Activated effector memory CD4-positive, alpha-beta T cell treated with anti-CD3 and anti-CD28 coated beads, Interleukin-2, amount 50 U/mL, for 16 hours (primary cell): ENCODE data around the gene HNRNPC.
A peak's percentile ranks its signal among the peaks of the same experiment; 100 is the strongest.
"Not testable (repeated sequence)": the region's sequence is repeated elsewhere in the genome, so short reads cannot be mapped to it uniquely, and the experiment has no call there.

Experiments used
- DNase-seq: peaks from one replicate; pipeline ENCODE4 v3.0.0-alpha.2; 2020

HNRNPC gene

GRCh38 chr14:21241218-21241819 is 27.9 kb downstream of the HNRNPC start:
- DNase-seq: no peak

- DNase-seq: no peak
Measured at GRCh38 chr14:21240417-21240816, 28.8 kb downstream of the HNRNPC start.

GRCh38 chr14:21238823-21239518 is 30.3 kb downstream of the HNRNPC start:
- no peak for DNase-seq

- no peak for DNase-seq
Measured at GRCh38 chr14:21236948-21237797, 32.1 kb downstream of the HNRNPC start.

GRCh38 chr14:21234112-21234511 is 35.1 kb downstream of the HNRNPC start:
- no peak for DNase-seq

GRCh38 chr14:21233457-21234076 is 35.7 kb downstream of the HNRNPC start:
- no peak for DNase-seq

GRCh38 chr14:21231020-21231652 is 38.1 kb downstream of the HNRNPC start:
- peak; percentile 75 for DNase-seq

- no peak for DNase-seq
Measured at GRCh38 chr14:21229821-21230220, 39.4 kb downstream of the HNRNPC start.

- DNase-seq: no peak
Measured at GRCh38 chr14:21227981-21228380, 41.3 kb downstream of the HNRNPC start.

- no peak for DNase-seq
Measured at GRCh38 chr14:21227150-21227549, 42.1 kb downstream of the HNRNPC start.

GRCh38 chr14:21226467-21226866 is 42.8 kb downstream of the HNRNPC start:
- DNase-seq: no peak

GRCh38 chr14:21225164-21225563 is 44.1 kb downstream of the HNRNPC start:
- not testable (repeated sequence) for DNase-seq

- no peak for DNase-seq
Measured at GRCh38 chr14:21220874-21221477, 48.3 kb downstream of the HNRNPC start.

- no peak for DNase-seq
Measured at GRCh38 chr14:21219561-21220111, 49.6 kb downstream of the HNRNPC start.

GRCh38 chr14:21219120-21219519 is 50.1 kb downstream of the HNRNPC start:
- no peak for DNase-seq

GRCh38 chr14:21215879-21216251 is 53.4 kb downstream of the HNRNPC start:
- DNase-seq: no peak

GRCh38 chr14:21215130-21215878 is 53.9 kb downstream of the HNRNPC start:
- DNase-seq: no peak

- DNase-seq: no peak
Measured at GRCh38 chr14:21213652-21214051, 55.6 kb downstream of the HNRNPC start.

- DNase-seq: not testable (repeated sequence)
Measured at GRCh38 chr14:21212824-21213223, 56.4 kb downstream of the HNRNPC start.

- no peak for DNase-seq
Measured at GRCh38 chr14:21211509-21211908, 57.7 kb downstream of the HNRNPC start.

GRCh38 chr14:21210023-21210422 is 59.2 kb downstream of the HNRNPC start:
- DNase-seq: no peak
